Gastrocnemius medialis (tissue), 4 donors: Measurements from ENCODE around the gene CARM1.

Experiments used
- POLR2A ChIP-seq, 2 donors: fragments of 450-650 bp; IDR thresholded peaks; one replicate each; pipeline ENCODE4 v1.6.1; 2017; ENCODE audit warnings: antibody characterized with exemption in 2 of 2, mild to moderate bottlenecking in 2 of 2, moderate library complexity in 2 of 2
- TF ChIP-seq, protein P1 (sequence below), 5 experiments: fragments of 450-650 bp in 3 of 5; fragments of 200-600 bp in 2 of 5; sonication (generic) in 2 of 5; IDR thresholded peaks in 4 of 5; conservative IDR thresholded peaks in 1 of 5; 1 replicate in 4 of 5; 2 replicates in 1 of 5; pipeline ENCODE4 v1.5.1; 2016 to 2019; ENCODE audit warnings: antibody characterized with exemption in 5 of 5, mild to moderate bottlenecking in 3 of 5, moderate library complexity in 3 of 5

DNA sequence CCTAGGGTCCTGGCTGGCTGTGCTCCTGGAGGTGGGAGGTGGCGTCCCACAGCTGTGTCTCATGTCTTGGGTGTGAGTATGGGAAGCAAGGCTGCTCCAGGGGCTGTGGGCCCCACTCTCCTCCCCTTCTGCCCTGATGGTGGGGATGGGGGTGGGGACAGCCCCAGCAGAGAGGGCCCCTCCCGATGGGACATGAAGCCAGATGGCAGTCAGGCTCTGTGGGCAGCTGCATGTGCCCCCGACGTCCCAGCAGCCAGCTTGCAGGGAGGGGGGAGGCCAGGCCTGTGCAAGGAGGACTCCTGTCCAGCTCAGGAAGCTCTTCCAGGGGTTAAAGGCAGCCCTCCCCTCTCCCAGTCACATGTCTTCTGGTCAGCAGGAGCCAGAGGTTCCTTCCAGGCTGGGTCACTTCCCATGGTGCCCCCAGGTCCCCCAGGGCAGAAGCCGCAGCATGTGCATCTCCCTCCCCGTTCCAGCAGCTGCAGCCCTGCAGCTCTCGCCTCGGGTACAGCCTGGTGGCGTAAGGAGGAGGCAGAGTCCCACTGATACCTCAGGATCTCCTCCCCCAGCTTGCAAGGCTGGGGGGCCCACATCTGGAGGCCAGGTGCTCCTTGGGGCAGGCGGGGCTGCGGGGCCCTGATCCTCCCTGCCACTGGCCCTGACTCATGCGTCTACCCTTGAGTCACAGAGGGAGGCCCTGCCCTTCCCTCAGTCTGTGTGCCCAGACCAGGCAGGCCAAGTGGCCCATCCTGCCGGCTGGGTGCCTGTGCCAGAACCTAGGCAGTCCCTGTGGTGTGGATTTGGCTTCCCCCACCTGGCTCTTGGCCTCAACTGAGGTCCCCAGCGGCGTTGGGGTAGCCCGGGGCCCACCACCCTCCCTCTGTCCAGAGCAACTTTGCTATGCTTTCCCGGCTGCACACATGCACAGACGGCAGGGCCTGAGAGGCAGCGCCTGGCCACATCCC, 44.1 kb downstream of the CARM1 start:
- TF ChIP-seq, protein P1, sequence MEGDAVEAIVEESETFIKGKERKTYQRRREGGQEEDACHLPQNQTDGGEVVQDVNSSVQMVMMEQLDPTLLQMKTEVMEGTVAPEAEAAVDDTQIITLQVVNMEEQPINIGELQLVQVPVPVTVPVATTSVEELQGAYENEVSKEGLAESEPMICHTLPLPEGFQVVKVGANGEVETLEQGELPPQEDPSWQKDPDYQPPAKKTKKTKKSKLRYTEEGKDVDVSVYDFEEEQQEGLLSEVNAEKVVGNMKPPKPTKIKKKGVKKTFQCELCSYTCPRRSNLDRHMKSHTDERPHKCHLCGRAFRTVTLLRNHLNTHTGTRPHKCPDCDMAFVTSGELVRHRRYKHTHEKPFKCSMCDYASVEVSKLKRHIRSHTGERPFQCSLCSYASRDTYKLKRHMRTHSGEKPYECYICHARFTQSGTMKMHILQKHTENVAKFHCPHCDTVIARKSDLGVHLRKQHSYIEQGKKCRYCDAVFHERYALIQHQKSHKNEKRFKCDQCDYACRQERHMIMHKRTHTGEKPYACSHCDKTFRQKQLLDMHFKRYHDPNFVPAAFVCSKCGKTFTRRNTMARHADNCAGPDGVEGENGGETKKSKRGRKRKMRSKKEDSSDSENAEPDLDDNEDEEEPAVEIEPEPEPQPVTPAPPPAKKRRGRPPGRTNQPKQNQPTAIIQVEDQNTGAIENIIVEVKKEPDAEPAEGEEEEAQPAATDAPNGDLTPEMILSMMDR (IDR thresholded peaks at IDR 0.05 in 4 of 5, conservative IDR thresholded peaks at IDR 0.05 in 1 of 5) = no peak
- TF ChIP-seq POLR2A (IDR thresholded peaks at IDR 0.05) = no peak
